ENCODE data around the gene LSM12.

LSM12 gene

GRCh38 chr17:44007346-44008204 is 58.9 kb downstream of the LSM12 start:
- TF ChIP-seq, protein P1, sequence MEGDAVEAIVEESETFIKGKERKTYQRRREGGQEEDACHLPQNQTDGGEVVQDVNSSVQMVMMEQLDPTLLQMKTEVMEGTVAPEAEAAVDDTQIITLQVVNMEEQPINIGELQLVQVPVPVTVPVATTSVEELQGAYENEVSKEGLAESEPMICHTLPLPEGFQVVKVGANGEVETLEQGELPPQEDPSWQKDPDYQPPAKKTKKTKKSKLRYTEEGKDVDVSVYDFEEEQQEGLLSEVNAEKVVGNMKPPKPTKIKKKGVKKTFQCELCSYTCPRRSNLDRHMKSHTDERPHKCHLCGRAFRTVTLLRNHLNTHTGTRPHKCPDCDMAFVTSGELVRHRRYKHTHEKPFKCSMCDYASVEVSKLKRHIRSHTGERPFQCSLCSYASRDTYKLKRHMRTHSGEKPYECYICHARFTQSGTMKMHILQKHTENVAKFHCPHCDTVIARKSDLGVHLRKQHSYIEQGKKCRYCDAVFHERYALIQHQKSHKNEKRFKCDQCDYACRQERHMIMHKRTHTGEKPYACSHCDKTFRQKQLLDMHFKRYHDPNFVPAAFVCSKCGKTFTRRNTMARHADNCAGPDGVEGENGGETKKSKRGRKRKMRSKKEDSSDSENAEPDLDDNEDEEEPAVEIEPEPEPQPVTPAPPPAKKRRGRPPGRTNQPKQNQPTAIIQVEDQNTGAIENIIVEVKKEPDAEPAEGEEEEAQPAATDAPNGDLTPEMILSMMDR (IDR thresholded peaks at IDR 0.05; ENCODE audit: extremely low read depth, insufficient read depth, missing control alignments): no peak
- in situ Hi-C loops (cut with MboI; ENCODE audit: low pct_unique_long_range_greater_than_20kb, low sequenced_read_pairs, unreplicated experiment): no loop called here
- DNase-seq (ENCODE audit: low spot score): no peak

DNA sequence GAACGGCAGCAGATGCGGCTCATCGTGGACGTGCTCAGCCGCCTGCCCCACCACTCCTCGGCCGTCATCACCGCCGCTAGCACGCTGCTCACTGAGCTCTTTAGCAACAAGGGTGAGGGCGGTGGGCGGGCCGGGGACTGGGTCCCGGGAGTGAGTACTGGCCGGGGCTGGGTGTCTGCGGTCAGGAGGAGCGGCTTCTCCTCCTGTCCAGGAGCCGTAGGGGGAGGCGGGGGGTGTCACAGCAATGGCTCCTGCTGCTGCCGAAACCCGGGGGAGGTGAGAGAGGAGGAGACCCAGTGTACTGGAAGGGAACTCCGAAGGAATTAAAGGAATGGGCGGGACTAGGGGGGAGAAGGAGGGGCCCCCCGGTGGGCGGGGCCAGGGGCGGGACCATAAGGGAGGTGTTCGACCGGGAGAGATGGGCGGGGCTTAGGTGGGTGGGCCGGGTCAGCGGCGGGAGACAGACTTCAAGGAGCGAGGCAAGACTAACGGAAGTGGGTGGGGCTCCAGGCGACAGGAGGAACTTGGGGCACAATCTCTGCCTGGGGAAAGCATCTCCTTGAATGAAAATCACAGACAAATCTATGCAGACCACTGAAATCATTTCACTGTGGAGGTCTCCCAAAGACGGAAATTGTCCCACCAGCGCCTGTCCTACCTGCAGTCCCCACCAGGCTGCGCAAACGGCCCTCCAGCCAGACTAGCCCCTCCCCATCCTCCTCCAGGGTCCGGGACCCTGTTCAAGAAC is 59.7 kb downstream of the LSM12 start:
- in situ Hi-C loops (cut with MboI; ENCODE audit: low pct_unique_long_range_greater_than_20kb, low sequenced_read_pairs, unreplicated experiment): no loop called here
- TF ChIP-seq, protein P1 (IDR thresholded peaks at IDR 0.05; ENCODE audit: extremely low read depth, insufficient read depth, missing control alignments): peak; percentile 53

GRCh38 chr17:44006272-44006597 is 60.2 kb downstream of the LSM12 start:
- in situ Hi-C loops (cut with MboI; ENCODE audit: low pct_unique_long_range_greater_than_20kb, low sequenced_read_pairs, unreplicated experiment): no loop called here
- TF ChIP-seq, protein P1 (IDR thresholded peaks at IDR 0.05; ENCODE audit: extremely low read depth, insufficient read depth, missing control alignments): no peak
- DNase-seq (ENCODE audit: low spot score): no peak

More for the DNA sequence above, 59.7 kb downstream of the LSM12 start:
- peak; percentile 98 for DNase-seq (ENCODE audit: low spot score)

- in situ Hi-C loops (cut with MboI; ENCODE audit: low pct_unique_long_range_greater_than_20kb, low sequenced_read_pairs, unreplicated experiment): no loop called here
- TF ChIP-seq, protein P1 (IDR thresholded peaks at IDR 0.05; ENCODE audit: extremely low read depth, insufficient read depth, missing control alignments): peak; percentile 33
- peak; percentile 60 for DNase-seq (ENCODE audit: low spot score)
These were observed 60.8 kb downstream of the LSM12 start for GRCh38 chr17:44005527-44006271.

DNA sequence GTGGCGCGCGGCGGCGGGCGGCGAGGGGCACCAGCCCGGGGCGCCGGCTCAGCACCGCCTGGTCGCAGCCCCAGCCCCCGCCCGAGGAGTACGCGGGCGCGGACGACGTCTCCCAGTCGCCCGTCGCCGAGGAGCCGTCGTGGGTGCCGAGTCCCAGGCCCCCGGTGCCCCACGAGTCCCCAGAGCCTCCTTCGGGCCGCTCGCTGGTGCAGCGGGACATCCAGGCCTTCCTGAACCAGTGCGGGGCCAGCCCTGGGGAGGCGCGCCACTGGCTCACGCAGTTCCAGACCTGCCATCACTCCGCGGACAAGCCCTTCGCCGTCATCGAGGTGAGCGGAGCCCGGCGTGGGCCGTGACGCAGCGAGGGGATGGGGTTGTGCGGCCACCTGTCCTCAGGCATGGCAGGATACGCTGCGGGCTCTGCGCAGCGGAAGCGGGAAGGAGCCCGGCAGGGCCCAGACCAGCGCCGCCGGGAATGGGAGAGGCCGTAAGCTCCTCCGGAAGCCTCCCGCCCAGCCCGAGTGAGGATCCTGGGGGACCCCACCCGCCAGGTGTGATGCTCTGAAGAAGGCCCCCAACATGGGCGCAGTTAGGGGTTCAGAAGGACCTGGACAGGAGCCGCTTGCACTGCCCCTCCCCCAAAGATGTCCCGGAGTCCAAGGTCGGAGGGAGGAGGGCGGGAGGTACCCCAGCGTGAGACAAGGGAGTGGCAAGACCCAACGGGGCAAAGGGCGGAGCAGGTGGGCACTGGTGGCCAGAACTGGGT is 61.5 kb downstream of the LSM12 start:
- in situ Hi-C loops (cut with MboI; ENCODE audit: low pct_unique_long_range_greater_than_20kb, low sequenced_read_pairs, unreplicated experiment): no loop called here
- DNase-seq (ENCODE audit: low spot score): no peak
- TF ChIP-seq, protein P1 (IDR thresholded peaks at IDR 0.05; ENCODE audit: extremely low read depth, insufficient read depth, missing control alignments): no peak

Data from GM13977 (cell line).